ENCODE data around the gene CHD9.

- TF ChIP-seq CTCF (IDR thresholded peaks at IDR 0.05; ENCODE audit: low read depth, low read length, missing input control) (no peak), RXRA (IDR thresholded peaks at IDR 0.05) (no peak), RAD21 (IDR thresholded peaks at IDR 0.05) (no peak), YY1 (IDR thresholded peaks at IDR 0.05) (no peak), ATF3 (IDR thresholded peaks at IDR 0.05) (no peak), ZBTB33 (IDR thresholded peaks at IDR 0.05) (no peak), JUND (IDR thresholded peaks at IDR 0.05) (no peak), FOXA1 (IDR thresholded peaks at IDR 0.05) (no peak), REST (IDR thresholded peaks at IDR 0.05) (no peak), HNF4A (conservative IDR thresholded peaks at IDR 0.05) (no peak), GABPA (IDR thresholded peaks at IDR 0.05 in 1 of 2, conservative IDR thresholded peaks at IDR 0.05 in 1 of 2) (no peak), MAX (IDR thresholded peaks at IDR 0.05) (no peak)
These were observed 211.4 kb downstream of the CHD9 start for GRCh38 chr16:53266156-53266555.

All from liver (tissue), 3 donors.